HepG2 (cell line): Measurements from ENCODE around the gene CLRN2. TPM values are rescaled to one million over a fixed set of nuclear protein-coding genes. Genes with fewer than 3 reads are reported as not detected.

Experiments used
- ATAC-seq: fragments of 200-7000 bp; cut with Tn5 transposase; 3 replicates; pipeline ENCODE4 v1.9.1; 2020; ENCODE audit warnings: mild to moderate bottlenecking, moderate library complexity
- BruUV-seq: library from RNA; stranded (reverse); fragments of 400-500 nt; replicated peaks from 2 replicates; lab custom pipeline; 2021; lab: Mats Ljungman, UMichigan
- CTCF ChIA-PET: fragments of 300-600 bp; formaldehyde crosslinking; extraction: SDS; loops from one replicate; lab custom pipeline; 2021; ENCODE audit warnings: low total read pairs, inconsistent platforms, low intra/inter-chr PET ratio; lab: Yijun Ruan, JAX
- POLR2A ChIA-PET: fragments of 350-600 bp; sonication (Branson Sonifier 250); formaldehyde crosslinking; loops from one replicate; lab custom pipeline; 2020; ENCODE audit warnings: antibody characterized with exemption, inconsistent platforms; lab: Yijun Ruan, JAX
- DNase-seq: peaks from one replicate; pipeline ENCODE4 v3.0.0-alpha.2; 2015; ENCODE audit warnings: low spot score
- FAIRE-seq: peaks from 3 replicates; lab custom pipeline; 2011; peaks lifted over from hg19 to GRCh38; lab: Jason Lieb, UNC
- H2AFZ ChIP-seq: one replicate; pipeline ENCODE4 v1.6.1; 2011; ENCODE audit warnings: low read length, inconsistent platforms
- H3K27ac ChIP-seq: fragments of 300-600 bp; 3 replicates; pipeline ENCODE4 v1.8.0; 2011; ENCODE audit warnings: mixed run types, mild to moderate bottlenecking, mixed read lengths, low read length, inconsistent platforms; ENCODE audit not compliant: insufficient read depth; ENCODE audit errors: extremely low read length
- H3K27me3 ChIP-seq, 2 experiments: fragments of 200-600 bp in 1 of 2; 2 replicates in 1 of 2; 3 replicates in 1 of 2; pipeline versions ENCODE4 v1.6.0 to v1.8.0; 2011; ENCODE audit warnings: low read length in 2 of 2, mild to moderate bottlenecking in 2 of 2, moderate library complexity in 2 of 2, inconsistent platforms in 1 of 2; ENCODE audit not compliant: insufficient read depth in 2 of 2, control insufficient read depth in 1 of 2
- H3K36me3 ChIP-seq, 2 experiments: fragments of 200-600 bp in 1 of 2; replicated peaks in 1 of 2; 2 replicates in 1 of 2; 3 replicates in 1 of 2; pipeline versions ENCODE4 v1.5.1 to v1.8.0; 2011; ENCODE audit warnings: low read length in 2 of 2, inconsistent platforms in 1 of 2; ENCODE audit not compliant: insufficient read depth in 2 of 2, control insufficient read depth in 1 of 2
- H3K4me1 ChIP-seq: 2 replicates; pipeline ENCODE4 v1.5.1; 2012; ENCODE audit warnings: low read length, inconsistent platforms; ENCODE audit not compliant: insufficient read depth
- H3K4me2 ChIP-seq: 2 replicates; pipeline ENCODE4 v1.6.0; 2011; ENCODE audit warnings: low read depth, low read length, inconsistent platforms
- H3K4me3 ChIP-seq, 3 experiments: fragments of 200-600 bp in 1 of 3; sonication (generic), shearing (Covaris generic) in 1 of 3; replicated peaks in 1 of 3; 2 replicates each; pipeline ENCODE4 v1.5.1; 2011 to 2016; ENCODE audit warnings: low read length in 3 of 3, inconsistent platforms in 2 of 3, low read depth in 2 of 3, mild to moderate bottlenecking in 2 of 3, control low read depth in 1 of 3, mixed read lengths in 1 of 3; ENCODE audit not compliant: insufficient read depth in 1 of 3
- H3K79me2 ChIP-seq: one replicate; pipeline ENCODE4 v1.6.1; 2011; ENCODE audit warnings: low read length, inconsistent platforms; ENCODE audit not compliant: insufficient read depth
- H3K9ac ChIP-seq: 2 replicates; pipeline ENCODE4 v1.6.0; 2011; ENCODE audit warnings: mild to moderate bottlenecking, low read depth, low read length, inconsistent platforms; ENCODE audit not compliant: insufficient read depth
- H3K9me3 ChIP-seq: 2 replicates; pipeline ENCODE4 v1.5.1; 2012; ENCODE audit warnings: mild to moderate bottlenecking, low read length
- H4K20me1 ChIP-seq: 2 replicates; pipeline ENCODE4 v1.6.0; 2011; ENCODE audit warnings: inconsistent platforms, mild to moderate bottlenecking, low read length, moderate library complexity; ENCODE audit not compliant: insufficient read depth
- IKZF1 ChIP-seq: fragments of 450-650 bp; IDR thresholded peaks from 2 replicates; pipeline ENCODE4 v1.7.1; 2016
- NR1H2 ChIP-seq: sonication (generic); formaldehyde crosslinking; IDR thresholded peaks from 2 replicates; pipeline ENCODE4 v1.8.1; 2022; ENCODE audit warnings: low read depth, missing genetic modification reagents, borderline replicate concordance
- STAG1 ChIP-seq: sonication (generic); formaldehyde crosslinking; IDR thresholded peaks from 2 replicates; pipeline ENCODE4 v1.4.0; 2020; ENCODE audit warnings: missing genetic modification reagents
- YEATS2 ChIP-seq: sonication (generic); formaldehyde crosslinking; IDR thresholded peaks from 2 replicates; pipeline ENCODE4 v1.4.0; 2020; ENCODE audit warnings: missing genetic modification reagents, borderline replicate concordance
- ZNF326 ChIP-seq: sonication (generic); formaldehyde crosslinking; IDR thresholded peaks from 2 replicates; pipeline ENCODE4 v1.4.0; 2020; ENCODE audit warnings: missing genetic modification reagents, borderline replicate concordance
- ZNF549 ChIP-seq: sonication (generic); formaldehyde crosslinking; IDR thresholded peaks from 2 replicates; pipeline ENCODE4 v1.5.0; 2020; ENCODE audit warnings: missing genetic modification reagents
- ZNF619 ChIP-seq: sonication (generic); formaldehyde crosslinking; IDR thresholded peaks from 2 replicates; pipeline ENCODE4 v1.4.0; 2020; ENCODE audit warnings: mild to moderate bottlenecking, missing genetic modification reagents
- WGBS: methylation state at CpG from one replicate; pipeline ENCODE4 v1.1.6; 2017; ENCODE audit warnings: low lambda C conversion rate; 5-methylcytosine and 5-hydroxymethylcytosine counted together
- in situ Hi-C: cut with HindIII; loops from 2 replicates; pipeline ENCODE4 v1.10.0; 2017; ENCODE audit warnings: low pct_unique_long_range_greater_than_20kb; ENCODE audit not compliant: extremely low pct_ligation_motif_present
- intact Hi-C: fragments of 100-400 bp; cut with micrococcal nuclease; formaldehyde crosslinking; loops from one replicate; pipeline ENCODE4 v1.10.0; 2022; ENCODE audit not compliant: unreplicated experiment
- polyA plus RNA-seq, 8 experiments: library from polyadenylated mRNA; depleted of rRNA in 3 of 8; stranded (reverse) in 7 of 8; unstranded in 1 of 8; fragments of >200 nt; fragmentation: Illumina TruSeq in 4 of 8; extraction: Trizol in 4 of 8; gene quantifications; 2 replicates each; pipeline versions ENCODE4 v1.2.1 to v1.2.3, GENCODE V29; 2011 to 2016; ENCODE audit warnings: low read depth in 4 of 8, missing spikeins in 1 of 8, mixed read lengths in 1 of 8; ENCODE audit not compliant: insufficient read depth in 1 of 8
- total RNA-seq, 5 experiments: library from RNA; depleted of rRNA; stranded (reverse); fragments of >200 nt; fragmentation: Illumina TruSeq; extraction: Trizol; gene quantifications; 2 replicates each; pipeline ENCODE4 v1.2.3, GENCODE V29; 2016; ENCODE audit warnings: low read depth in 1 of 5
- TF ChIP-seq, protein P1 (sequence below): sonication (generic); formaldehyde crosslinking; IDR thresholded peaks from 2 replicates; pipeline ENCODE4 v1.5.0; 2020; ENCODE audit warnings: mild to moderate bottlenecking, missing genetic modification reagents, moderate library complexity

The CLRN2 gene
- total and polyA plus RNA-seq, 2 of the 13 experiments (the other 11 are each of a cell fraction or from before 2014, with no cell fraction given): not detected

DNA sequence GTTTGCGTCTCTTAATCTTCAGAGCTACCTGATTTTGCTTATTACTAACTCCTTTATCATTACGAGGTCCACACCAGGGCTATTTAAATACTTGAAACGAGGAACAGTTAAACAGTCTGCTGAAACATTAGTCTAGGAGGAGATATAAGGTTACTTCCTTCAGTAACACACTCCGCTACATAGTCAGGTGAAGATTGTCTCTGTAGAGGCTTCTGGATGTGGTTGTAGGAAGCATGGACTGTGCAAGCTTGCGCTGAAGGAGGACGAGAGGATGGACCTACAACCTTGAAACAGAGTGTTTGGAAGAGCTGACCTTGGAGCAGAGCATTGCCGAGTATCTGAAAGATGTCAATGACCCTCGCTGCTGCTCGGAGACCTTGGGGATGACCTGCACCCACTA lies at the start of gene CLRN2 (continued):
- TF ChIP-seq YEATS2 (CRISPR knock-in tag) (no peak), ZNF326 (CRISPR knock-in tag) (no peak), IKZF1 (no peak), ZNF619 (CRISPR knock-in tag) (no peak), NR1H2 (CRISPR knock-in tag) (no peak)

DNA sequence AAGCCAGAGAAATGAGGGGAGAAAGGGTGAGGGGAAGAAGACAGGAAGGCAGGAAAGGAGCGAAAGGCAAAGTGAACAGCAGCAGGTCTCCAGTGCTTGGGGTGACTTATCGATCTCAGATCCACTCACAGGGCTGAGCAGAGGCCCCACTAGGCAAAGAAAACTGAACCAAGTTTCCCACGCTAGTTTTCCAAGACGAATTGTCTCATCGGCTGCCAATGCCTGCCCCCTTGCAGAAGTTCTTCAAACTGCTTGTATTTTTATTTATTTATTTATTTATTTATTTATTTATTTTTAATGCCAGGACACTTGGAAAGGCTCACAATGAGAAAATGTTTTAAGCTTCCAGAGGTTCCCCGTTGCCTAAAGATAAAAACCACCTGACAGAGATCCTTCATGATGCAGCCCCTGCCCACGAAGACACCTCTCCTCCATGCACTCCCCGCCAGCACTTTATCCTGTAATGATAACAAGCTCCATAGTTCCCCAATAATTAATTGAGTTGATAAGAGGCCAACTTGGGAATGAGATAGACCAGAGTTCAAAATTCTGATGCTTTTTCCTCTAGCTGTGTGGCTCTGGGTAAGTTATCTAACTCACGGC lies 46.2 kb upstream of the CLRN2 start:
- DNase-seq: peak; percentile 13

More for the DNA sequence above, 46.2 kb upstream of the CLRN2 start:
- in situ Hi-C loops: loop anchor here (25.0 kb wide), 1 partner anchor 1181 kb away; no protein-coding TSS in a partner anchor
- CTCF ChIA-PET: interaction anchor here (0.9 kb wide), 1 partner anchor 121 kb away, joined by 5 read pairs; no protein-coding TSS in a partner anchor
- H3K27me3 ChIP-seq: no peaks in the 10 kb centered on the region
- TF ChIP-seq STAG1 (CRISPR knock-in tag) (peak; percentile 12; the same call in 1 of the 2 replicates), ZNF549 (no peak)
- TF ChIP-seq, protein P1, sequence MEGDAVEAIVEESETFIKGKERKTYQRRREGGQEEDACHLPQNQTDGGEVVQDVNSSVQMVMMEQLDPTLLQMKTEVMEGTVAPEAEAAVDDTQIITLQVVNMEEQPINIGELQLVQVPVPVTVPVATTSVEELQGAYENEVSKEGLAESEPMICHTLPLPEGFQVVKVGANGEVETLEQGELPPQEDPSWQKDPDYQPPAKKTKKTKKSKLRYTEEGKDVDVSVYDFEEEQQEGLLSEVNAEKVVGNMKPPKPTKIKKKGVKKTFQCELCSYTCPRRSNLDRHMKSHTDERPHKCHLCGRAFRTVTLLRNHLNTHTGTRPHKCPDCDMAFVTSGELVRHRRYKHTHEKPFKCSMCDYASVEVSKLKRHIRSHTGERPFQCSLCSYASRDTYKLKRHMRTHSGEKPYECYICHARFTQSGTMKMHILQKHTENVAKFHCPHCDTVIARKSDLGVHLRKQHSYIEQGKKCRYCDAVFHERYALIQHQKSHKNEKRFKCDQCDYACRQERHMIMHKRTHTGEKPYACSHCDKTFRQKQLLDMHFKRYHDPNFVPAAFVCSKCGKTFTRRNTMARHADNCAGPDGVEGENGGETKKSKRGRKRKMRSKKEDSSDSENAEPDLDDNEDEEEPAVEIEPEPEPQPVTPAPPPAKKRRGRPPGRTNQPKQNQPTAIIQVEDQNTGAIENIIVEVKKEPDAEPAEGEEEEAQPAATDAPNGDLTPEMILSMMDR (CRISPR knock-in tag): 0 out of 2 replicates have a peak, but pooled peaks have one; percentile 16
- no peak overlapping the region for H3K27ac ChIP-seq
- 52% methylated on average over 9 of the region's 9 CpGs for WGBS
- H3K4me1 ChIP-seq: no peaks in the 10 kb centered on the region
- no peak overlapping the region for H3K4me3 ChIP-seq
- POLR2A ChIA-PET: no interaction called here
- intact Hi-C loops: no loop called here
- no peaks in the 10 kb centered on the region for H4K20me1 ChIP-seq
- no peak overlapping the region for H3K4me2 ChIP-seq
- no peak overlapping the region for H3K9ac ChIP-seq
- no peak overlapping the region for H2AFZ ChIP-seq
- H3K79me2 ChIP-seq: no peaks in the 10 kb centered on the region
- FAIRE-seq (no peak), ATAC-seq (no peak)
- no peaks in the 10 kb centered on the region for H3K9me3 ChIP-seq
- BruUV-seq: no TSS peak
- no peaks in the 10 kb centered on the region for H3K36me3 ChIP-seq
